ENCODE results near the gene OR2A5. TPM values are rescaled to one million over a fixed set of nuclear protein-coding genes. Genes with fewer than 3 reads are reported as not detected.
A peak's percentile ranks its signal among the peaks of the same experiment; 100 is the strongest.
"Not testable (repeated sequence)": the region's sequence is repeated elsewhere in the genome, so short reads cannot be mapped to it uniquely, and the experiment has no call there.

OR2A5 gene, protein sequence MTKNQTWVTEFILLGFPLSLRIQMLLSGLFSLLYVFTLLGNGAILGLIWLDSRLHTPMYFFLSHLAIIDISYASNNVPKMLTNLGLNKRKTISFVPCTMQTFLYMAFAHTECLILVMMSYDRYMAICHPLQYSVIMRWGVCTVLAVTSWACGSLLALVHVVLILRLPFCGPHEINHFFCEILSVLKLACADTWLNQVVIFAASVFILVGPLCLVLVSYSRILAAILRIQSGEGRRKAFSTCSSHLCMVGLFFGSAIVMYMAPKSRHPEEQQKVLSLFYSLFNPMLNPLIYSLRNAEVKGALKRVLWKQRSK
- not detected for total RNA-seq
- polyA plus RNA-seq (ENCODE audit: insufficient read depth in 1 of 8, insufficient read length in 8 of 8, low replicate concordance in 1 of 8): under 1 TPM in 2 of 8 donors, not detected in 6; 0.01 to 0.03 TPM
- long read RNA-seq, donor 1: 0 reads
- long read RNA-seq, donor 2: 0 reads
- long read RNA-seq, donor 3: 0 reads
- long read RNA-seq, donor 4: 0 reads
- long read RNA-seq, donor 5: 0 reads
- long read RNA-seq, donor 6: 0 reads
- long read RNA-seq, donor 7: 0 reads
- long read RNA-seq, donor 8: 0 reads
- long read RNA-seq, donor 9: 0 reads
- long read RNA-seq, donor 10: 0 reads
- long read RNA-seq, donor 11: 0 reads

DNA sequence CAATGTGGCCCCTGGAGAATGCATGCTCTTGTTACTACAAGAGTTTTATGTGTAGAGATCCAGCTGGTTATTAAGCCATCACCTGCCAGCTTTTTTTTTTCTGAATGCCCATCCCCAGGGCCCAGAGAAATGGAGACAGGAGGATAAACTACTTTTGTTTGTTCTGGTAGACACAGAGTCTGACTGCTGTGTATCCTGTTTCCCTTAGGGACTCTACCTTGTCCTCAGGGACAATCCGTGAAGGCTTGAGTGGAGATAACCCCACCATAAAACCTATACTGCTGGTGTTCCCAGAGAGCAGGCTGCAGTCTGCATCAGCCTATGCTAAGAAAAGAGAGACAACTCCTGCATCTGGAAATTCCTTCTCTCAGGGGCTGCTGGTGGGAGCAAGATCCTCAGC is at the start of gene OR2A5:
Gene OR2A5 (plus strand): TSS at position 301 of the 400 bp plus-strand sequence. CDS start 1,454 bp downstream, outside the sequence.
- WGBS (ENCODE audit: insufficient coverage): 20% methylated on average over 1 of the region's 1 CpG
- H3K36me3 ChIP-seq (ENCODE audit: control insufficient read depth, insufficient read depth, low read length): no peaks in the 10 kb centered on the region
- no peak for DNase-seq
- H3K27ac ChIP-seq (ENCODE audit: low read length): no peak within 1 kb of the TSS
- no peaks in the 10 kb centered on the region for H3K27me3 ChIP-seq (ENCODE audit: control insufficient read depth, insufficient read depth, low read length)
- no peaks in the 10 kb centered on the region for H3K4me1 ChIP-seq (ENCODE audit: control insufficient read depth, insufficient read depth, low read length)
- no peak within 1 kb of the TSS for H3K4me3 ChIP-seq (ENCODE audit: low read length)
- no peaks in the 10 kb centered on the region for H3K9me3 ChIP-seq (replicated peaks; ENCODE audit: control insufficient read depth, low read depth, low read length)

DNA sequence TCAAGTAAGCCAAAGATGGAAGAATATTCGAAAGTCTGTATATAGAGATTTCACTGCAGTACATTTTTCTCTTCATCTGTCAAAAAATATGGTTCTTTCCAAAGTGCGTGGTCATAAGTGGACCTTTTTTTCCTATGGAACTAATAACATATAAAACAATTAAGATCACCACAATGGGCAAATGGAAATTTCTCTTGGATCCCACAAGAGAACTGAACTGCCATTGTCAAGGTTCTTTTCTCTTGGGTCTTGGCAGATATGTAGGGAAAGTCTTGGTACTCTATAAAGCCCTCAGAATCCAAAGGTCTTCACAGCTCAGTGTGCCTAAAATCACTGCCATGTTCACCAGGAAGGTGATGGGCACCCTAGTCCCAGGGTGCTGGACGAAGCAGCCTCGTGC is 48.7 kb upstream of the OR2A5 start, which contains the start of gene OR6B1:
Gene OR6B1 (plus strand): TSS at position 301 of the 400 bp plus-strand sequence. CDS start 3,677 bp downstream, outside the sequence.
- DNase-seq: no peak
- no peaks in the 10 kb centered on the region for H3K36me3 ChIP-seq (ENCODE audit: control insufficient read depth, insufficient read depth, low read length)
- 87% methylated on average over 2 of the region's 4 CpGs for WGBS (ENCODE audit: insufficient coverage)

DNA sequence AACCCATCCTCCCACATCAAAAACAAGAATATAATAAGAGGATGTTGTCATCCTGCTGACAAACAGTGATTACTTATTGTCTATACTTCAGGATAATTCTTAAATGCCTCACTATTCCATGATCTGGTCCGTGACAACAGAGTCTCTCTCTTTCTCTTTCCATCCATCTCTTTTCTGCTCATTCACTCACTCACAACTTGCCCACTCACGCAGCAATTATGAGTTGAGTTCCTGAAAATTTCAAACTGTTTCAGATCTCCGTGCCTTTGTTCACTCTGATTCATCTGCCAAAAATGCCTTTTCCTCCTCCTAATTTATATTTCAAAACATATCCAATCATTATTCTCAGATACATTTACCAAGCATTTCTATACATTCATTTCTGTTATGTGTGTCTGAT is 47.2 kb upstream of the OR2A5 start:
- no peak for DNase-seq
- Histone ChIP-seq H3K9me3 (replicated peaks; ENCODE audit: control insufficient read depth, low read depth, low read length) (no peaks in the 10 kb centered on the region), H3K36me3 (ENCODE audit: control insufficient read depth, insufficient read depth, low read length) (no peaks in the 10 kb centered on the region), H3K4me1 (ENCODE audit: control insufficient read depth, insufficient read depth, low read length) (no peaks in the 10 kb centered on the region), H3K27ac (ENCODE audit: low read length) (no peak overlapping the region), H3K4me3 (ENCODE audit: low read length) (no peak overlapping the region), H3K27me3 (ENCODE audit: control insufficient read depth, insufficient read depth, low read length) (no peaks in the 10 kb centered on the region)
- WGBS (ENCODE audit: insufficient coverage): 65% methylated on average over 2 of the region's 3 CpGs

More for the DNA sequence above, 48.7 kb upstream of the OR2A5 start, which contains the start of gene OR6B1:
- H3K4me3 ChIP-seq (ENCODE audit: low read length): no peak within 1 kb of the TSS
- H3K9me3 ChIP-seq (replicated peaks; ENCODE audit: control insufficient read depth, low read depth, low read length): no peaks in the 10 kb centered on the region
- no peaks in the 10 kb centered on the region for H3K27me3 ChIP-seq (ENCODE audit: control insufficient read depth, insufficient read depth, low read length)
- H3K4me1 ChIP-seq (ENCODE audit: control insufficient read depth, insufficient read depth, low read length): no peaks in the 10 kb centered on the region
- no peak within 1 kb of the TSS for H3K27ac ChIP-seq (ENCODE audit: low read length)

DNA sequence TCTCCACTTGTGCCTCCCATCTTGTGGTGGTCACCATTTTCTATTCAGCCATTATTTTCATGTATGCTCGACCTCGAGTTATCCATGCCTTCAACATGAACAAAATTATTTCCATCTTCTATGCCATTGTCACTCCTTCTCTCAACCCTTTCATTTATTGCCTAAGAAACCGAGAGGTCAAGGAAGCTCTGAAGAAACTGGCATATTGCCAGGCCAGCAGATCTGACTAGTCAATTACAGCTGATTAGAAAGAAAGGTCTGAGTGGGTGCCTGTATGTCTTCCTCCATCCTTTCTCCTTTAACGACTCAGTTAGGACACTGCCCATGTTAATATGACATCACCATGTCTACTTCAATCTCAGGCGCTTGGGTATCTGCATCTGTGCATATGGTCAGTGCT is 44.0 kb upstream of the OR2A5 start:
- no peak overlapping the region for H3K27ac ChIP-seq (ENCODE audit: low read length)
- DNase-seq: no peak

DNA sequence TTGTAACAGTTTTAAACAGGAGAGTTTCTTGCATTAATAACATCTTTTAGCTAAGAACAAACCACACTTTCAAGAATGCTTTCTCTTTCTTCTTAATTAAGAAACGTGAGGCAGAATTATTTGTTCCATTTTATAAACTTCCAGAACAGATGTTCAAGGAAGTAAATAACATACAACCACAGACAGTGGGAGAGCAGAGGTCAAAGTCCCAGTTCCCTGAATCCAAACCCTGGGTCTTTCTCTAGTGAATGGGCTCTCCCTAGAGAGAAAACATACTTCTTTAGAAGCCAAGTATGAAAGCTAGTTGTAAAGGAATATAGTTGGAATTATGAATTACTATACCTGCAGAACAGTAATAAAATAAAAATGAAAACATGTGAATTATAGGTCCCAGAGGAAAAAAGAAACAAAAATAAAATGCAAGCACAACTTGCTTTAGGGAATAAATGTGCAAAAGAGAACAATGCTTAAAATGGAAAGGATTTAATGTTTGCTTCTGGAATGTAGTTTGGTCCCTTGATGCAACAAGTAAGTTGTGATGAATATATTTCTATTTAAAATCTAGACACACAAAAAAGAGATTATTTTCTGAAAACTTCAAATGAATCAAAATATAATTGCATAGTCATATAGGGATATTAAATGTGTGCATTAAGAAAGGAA is 42.6 kb upstream of the OR2A5 start:
- Histone ChIP-seq H3K4me1 (ENCODE audit: control insufficient read depth, insufficient read depth, low read length) (no peaks in the 10 kb centered on the region), H3K36me3 (ENCODE audit: control insufficient read depth, insufficient read depth, low read length) (no peaks in the 10 kb centered on the region), H3K9me3 (replicated peaks; ENCODE audit: control insufficient read depth, low read depth, low read length) (peaks cover 9% of the 10 kb centered on the region), H3K27me3 (ENCODE audit: control insufficient read depth, insufficient read depth, low read length) (no peaks in the 10 kb centered on the region), H3K27ac (ENCODE audit: low read length) (no peak overlapping the region), H3K4me3 (ENCODE audit: low read length) (no peak overlapping the region)
- DNase-seq: peak; percentile 51
- WGBS (ENCODE audit: insufficient coverage): no CpG with 5 or more reads among the region's 1 CpG

More for the DNA sequence above, 44.0 kb upstream of the OR2A5 start:
- H3K9me3 ChIP-seq (replicated peaks; ENCODE audit: control insufficient read depth, low read depth, low read length): peaks cover 6% of the 10 kb centered on the region
- 81% methylated on average over 3 of the region's 5 CpGs for WGBS (ENCODE audit: insufficient coverage)
- no peaks in the 10 kb centered on the region for H3K36me3 ChIP-seq (ENCODE audit: control insufficient read depth, insufficient read depth, low read length)
- no peak overlapping the region for H3K4me3 ChIP-seq (ENCODE audit: low read length)
- H3K4me1 ChIP-seq (ENCODE audit: control insufficient read depth, insufficient read depth, low read length): no peaks in the 10 kb centered on the region
- H3K27me3 ChIP-seq (ENCODE audit: control insufficient read depth, insufficient read depth, low read length): no peaks in the 10 kb centered on the region

DNA sequence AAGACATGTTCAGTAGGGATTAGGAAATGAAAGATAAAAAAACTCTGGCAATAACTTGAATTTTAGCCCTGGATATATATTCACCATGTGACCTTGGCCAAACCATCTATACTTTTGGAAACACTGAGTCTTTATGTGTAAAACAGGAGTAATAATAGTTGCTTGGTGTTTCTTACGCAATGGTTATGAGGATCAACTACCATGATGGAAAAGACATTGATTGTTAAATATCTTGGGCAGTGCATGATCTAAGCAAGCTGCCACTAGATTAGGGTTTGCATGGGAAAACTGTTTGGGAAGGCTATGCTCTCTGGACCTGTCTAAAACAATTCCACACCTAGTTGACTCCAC is 42.1 kb upstream of the OR2A5 start:
- H3K9me3 ChIP-seq (replicated peaks; ENCODE audit: control insufficient read depth, low read depth, low read length): peaks cover 9% of the 10 kb centered on the region
- H3K27me3 ChIP-seq (ENCODE audit: control insufficient read depth, insufficient read depth, low read length): no peaks in the 10 kb centered on the region
- 20% methylated on average over 1 of the region's 1 CpG for WGBS (ENCODE audit: insufficient coverage)
- no peak overlapping the region for H3K4me3 ChIP-seq (ENCODE audit: low read length)
- no peaks in the 10 kb centered on the region for H3K36me3 ChIP-seq (ENCODE audit: control insufficient read depth, insufficient read depth, low read length)
- peak; percentile 74 for DNase-seq
- H3K27ac ChIP-seq (ENCODE audit: low read length): no peak overlapping the region
- no peaks in the 10 kb centered on the region for H3K4me1 ChIP-seq (ENCODE audit: control insufficient read depth, insufficient read depth, low read length)

DNA sequence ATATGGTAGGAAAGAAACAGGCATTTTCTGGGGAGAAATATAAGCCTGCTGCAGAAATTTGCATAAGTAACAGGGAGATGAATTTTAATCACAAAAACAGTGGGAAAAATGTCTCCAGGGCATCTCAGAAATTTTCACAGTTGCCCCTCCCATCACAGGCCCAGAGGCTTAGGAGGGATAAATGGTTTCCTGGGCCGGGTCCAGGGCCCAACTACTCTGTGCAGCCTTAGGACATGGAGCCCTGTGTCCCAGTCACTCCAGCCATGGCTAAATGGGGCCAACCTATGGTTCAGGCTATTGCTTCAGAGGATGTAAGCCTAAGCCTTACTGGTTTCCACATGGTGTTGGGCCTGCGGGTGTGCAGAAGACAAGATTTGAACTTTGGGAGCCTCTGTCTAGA is 39.4 kb upstream of the OR2A5 start:
- WGBS (ENCODE audit: insufficient coverage): 83% methylated on average over 2 of the region's 2 CpGs
- H3K4me1 ChIP-seq (ENCODE audit: control insufficient read depth, insufficient read depth, low read length): no peaks in the 10 kb centered on the region

DNA sequence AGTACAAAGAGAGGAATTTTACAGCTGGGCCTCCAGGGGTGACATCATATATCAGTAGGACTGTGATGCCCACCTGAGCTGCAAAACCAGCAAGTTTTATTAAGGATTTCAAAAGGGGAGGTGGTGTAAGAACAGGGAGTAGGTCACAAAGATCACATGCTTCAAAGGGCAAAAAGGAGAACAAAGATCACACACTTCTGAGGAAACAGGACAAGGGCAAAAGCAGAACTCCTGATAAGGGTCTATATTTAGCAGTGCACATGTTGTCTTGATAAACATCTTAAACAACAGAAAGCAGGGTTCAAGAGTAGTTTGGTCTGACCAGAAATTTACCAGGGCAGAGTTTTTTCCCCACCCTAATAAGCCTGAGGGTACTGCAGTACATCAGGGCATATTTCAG is 38.7 kb upstream of the OR2A5 start:
- H3K4me1 ChIP-seq (ENCODE audit: control insufficient read depth, insufficient read depth, low read length); H3K36me3 ChIP-seq (ENCODE audit: control insufficient read depth, insufficient read depth, low read length); DNase-seq; H3K27me3 ChIP-seq (ENCODE audit: control insufficient read depth, insufficient read depth, low read length); H3K4me3 ChIP-seq (ENCODE audit: low read length); H3K9me3 ChIP-seq (replicated peaks; ENCODE audit: control insufficient read depth, low read depth, low read length); H3K27ac ChIP-seq (ENCODE audit: low read length): not testable (repeated sequence)

More for the DNA sequence above, 39.4 kb upstream of the OR2A5 start:
- Histone ChIP-seq H3K36me3 (ENCODE audit: control insufficient read depth, insufficient read depth, low read length) (no peaks in the 10 kb centered on the region), H3K27me3 (ENCODE audit: control insufficient read depth, insufficient read depth, low read length) (no peaks in the 10 kb centered on the region), H3K4me3 (ENCODE audit: low read length) (no peak overlapping the region), H3K9me3 (replicated peaks; ENCODE audit: control insufficient read depth, low read depth, low read length) (peaks cover 9% of the 10 kb centered on the region), H3K27ac (ENCODE audit: low read length) (no peak overlapping the region)
- DNase-seq: no peak

DNA sequence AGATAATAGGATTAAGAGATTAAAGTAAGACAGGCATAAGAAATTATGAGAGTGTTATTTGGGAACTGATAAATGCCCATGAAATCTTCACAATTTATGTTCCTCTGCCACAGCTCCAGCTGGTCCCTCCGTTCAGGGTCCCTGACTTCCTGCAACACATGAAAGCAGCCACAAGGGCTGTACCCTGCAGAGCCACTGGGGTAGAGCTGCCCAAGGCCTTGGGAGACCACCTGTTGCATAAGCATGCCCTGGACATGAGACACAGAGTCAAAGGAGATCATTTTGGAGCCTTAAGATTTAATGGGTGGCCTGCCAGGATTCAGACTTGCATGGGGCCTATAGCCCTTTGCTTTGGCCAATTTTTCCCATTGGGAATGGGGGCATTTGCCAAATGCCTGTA is 37.9 kb upstream of the OR2A5 start:
- not testable (repeated sequence) for H3K36me3 ChIP-seq (ENCODE audit: control insufficient read depth, insufficient read depth, low read length); DNase-seq; H3K27me3 ChIP-seq (ENCODE audit: control insufficient read depth, insufficient read depth, low read length); H3K27ac ChIP-seq (ENCODE audit: low read length); H3K4me3 ChIP-seq (ENCODE audit: low read length); H3K4me1 ChIP-seq (ENCODE audit: control insufficient read depth, insufficient read depth, low read length); H3K9me3 ChIP-seq (replicated peaks; ENCODE audit: control insufficient read depth, low read depth, low read length)
- WGBS (ENCODE audit: insufficient coverage): 91% methylated on average over 1 of the region's 1 CpG

Measured in muscle of leg (tissue), 16 donors.